HG02588 (cell line): ENCODE results near the gene YY1.
"Not testable (repeated sequence)": the region's sequence is repeated elsewhere in the genome, so short reads cannot be mapped to it uniquely, and the experiment has no call there.

ENCODE experiments used
- ATAC-seq: cut with Tn5 transposase; IDR thresholded peaks from one replicate; pipeline ENCODE4 v1.9.1; 2021; ENCODE audit warnings: mild to moderate bottlenecking, moderate library complexity; ENCODE audit not compliant: unreplicated experiment

Gene YY1

DNA sequence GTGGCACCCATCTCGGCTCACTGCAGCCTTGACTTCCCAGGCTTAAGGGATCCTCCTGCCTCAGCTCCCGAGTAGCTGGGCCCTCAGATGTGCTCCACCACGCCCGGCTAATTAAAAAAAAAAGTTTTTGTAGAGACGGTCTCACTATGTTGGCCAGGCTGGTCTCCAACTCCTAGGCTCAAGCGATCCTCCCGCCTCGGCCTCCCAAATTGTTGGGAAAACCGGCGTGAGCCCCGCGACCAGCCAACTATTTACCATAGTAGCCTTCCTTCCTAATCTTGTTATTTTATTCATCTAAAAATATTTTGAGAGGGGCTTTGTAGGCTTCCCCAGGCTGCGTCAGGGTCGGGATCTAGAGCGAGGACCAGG is 25.4 kb upstream of the YY1 start:
- ATAC-seq, result no peak

DNA sequence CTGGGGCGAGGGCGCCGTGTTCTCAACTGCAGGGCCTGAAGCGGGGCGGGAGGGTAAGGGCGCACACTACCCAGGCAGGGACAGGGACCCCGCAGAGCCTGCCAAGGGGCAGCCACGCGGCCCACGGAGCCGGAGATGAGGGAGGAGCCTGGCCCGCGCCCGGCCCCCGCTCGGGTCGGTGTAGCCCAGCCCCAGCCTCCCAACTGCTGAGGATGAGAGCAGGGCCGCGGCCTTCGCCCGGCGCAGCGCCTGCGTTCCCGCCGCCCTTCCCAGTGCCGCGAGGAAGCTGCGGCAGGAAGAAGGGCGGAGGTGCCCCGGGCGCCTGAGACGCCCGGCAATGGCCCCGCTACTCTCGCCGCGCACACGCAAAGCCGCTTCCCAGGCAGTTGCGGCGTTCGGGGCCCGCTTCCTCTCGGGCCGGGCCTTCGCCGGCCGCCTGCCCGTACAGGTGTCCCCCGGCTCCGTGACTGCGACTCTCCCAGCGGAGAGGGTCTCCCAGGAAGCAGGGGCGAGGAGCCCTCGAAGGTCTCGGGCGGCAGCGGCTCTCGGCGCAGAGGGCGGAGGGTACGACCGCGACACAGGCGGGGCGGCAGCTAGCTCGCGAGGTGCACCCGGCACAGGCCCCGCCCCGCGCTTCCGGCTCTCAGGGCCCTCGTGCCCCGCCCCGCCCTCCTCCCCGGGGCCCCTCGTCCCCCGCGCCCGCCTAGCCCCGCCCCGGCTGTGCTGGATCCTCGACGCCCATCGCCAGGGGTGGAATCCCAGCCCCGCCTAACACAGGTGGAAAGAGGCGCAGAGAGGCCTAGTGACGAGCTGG is 24.8 kb upstream of the YY1 start:
- ATAC-seq, result peak; percentile 90

DNA sequence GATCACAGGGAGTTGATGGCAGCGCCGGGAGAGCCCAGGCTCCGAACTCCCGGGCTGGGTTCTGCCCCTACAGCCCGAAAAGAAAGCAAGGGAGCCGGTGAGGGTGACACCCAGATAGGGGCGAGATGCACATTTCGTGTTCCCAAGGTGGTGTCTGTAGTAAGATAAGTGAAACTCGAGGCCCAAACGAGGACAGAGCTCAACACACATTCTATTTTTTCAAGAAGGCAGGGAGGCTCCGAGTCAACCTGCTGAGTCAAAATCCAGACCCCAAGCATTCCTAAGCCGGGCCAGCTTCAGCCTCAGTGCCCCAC is 24.2 kb upstream of the YY1 start:
- no peak for ATAC-seq

DNA sequence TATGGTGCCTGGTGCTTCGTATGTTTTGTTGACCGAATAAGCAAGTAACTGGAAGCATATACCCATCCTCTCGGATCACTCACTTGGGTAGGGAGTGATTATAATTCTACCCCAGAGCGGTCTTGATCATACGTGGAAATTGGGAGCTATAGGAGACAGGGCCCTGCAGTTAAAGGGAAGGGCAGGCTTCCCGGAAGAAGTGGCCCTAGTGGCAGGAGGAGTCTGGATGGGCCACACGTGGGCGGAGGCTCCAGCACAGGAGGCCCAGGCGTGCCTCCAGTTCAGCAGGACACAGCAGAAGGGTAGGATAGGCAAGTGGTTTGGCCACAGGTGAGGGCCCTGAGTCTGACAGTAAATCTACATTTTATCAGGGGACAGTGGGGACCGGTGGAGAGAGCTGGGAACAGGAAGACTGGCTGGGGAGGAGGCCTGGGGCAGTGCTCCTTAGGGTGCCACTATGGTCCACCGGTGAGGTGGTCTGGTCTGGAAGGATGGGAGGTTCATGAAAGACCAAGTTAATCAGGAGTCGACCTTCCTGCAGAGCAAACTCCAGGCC is 23.5 kb upstream of the YY1 start:
- no peak for ATAC-seq

DNA sequence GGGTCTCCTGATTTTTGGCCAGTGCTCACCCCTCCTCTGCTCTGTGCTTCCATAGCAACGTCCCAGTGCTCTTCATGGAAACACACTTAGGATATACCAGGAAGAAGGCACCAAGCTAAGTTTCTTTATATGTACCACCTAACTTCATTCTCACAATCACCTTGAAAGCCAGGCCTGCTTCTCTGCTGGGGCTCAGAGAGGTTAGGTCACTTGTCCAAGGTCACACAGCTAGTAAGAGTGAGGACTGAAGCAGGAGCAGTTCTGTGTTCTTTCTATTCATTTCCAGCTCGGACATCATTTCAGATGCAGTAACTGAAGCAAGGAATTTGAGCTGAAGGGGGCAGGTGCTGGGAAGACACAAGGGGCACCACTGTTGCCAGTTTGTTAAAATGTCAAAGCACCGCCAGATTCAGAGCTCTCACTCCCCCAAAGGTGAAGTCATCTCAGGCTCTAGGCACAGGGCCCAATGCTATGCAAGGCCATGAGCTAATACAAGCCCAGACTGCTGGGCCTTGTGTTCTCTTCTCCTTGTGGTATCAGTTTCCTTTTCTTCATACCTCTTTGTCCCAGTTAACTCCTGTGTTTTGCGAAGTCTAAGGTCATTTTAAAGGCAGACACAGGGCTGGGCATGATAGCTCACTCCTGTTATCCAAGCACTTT is 19.7 kb upstream of the YY1 start:
- no peak for ATAC-seq

DNA sequence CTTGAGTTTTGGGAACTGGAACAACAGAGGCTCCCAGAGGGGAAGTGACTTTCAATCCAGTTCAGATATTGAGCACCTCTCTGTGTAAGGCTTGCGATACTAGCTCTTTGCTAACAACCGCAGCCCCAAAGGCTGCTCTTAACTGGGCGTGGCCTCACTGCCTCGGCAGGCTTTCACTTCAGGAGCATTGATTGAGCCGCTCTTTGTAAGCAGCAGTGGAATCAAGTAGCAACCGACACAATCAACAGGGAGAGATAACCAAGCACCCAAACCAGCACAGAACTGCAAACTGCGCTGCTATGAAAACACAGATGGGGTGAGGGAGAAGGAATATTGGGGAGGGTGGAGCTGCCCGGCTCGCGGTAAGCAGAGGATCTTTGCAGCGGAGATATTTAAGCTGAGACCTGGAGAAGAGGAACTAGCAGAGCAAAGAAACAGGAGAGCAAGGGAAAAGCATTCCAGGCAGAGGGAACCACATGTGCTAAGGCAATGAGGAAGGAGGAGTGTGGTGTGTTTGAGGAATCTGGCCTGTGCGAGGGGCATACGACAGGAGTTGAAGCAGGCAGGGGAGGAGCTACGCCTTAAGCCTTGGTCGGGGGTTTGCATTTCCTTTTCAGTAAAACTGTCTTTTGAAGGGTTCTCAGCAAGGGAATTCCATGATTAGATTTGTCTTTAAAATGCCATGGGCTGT is 17.3 kb upstream of the YY1 start:
- ATAC-seq, result peak; percentile 91

DNA sequence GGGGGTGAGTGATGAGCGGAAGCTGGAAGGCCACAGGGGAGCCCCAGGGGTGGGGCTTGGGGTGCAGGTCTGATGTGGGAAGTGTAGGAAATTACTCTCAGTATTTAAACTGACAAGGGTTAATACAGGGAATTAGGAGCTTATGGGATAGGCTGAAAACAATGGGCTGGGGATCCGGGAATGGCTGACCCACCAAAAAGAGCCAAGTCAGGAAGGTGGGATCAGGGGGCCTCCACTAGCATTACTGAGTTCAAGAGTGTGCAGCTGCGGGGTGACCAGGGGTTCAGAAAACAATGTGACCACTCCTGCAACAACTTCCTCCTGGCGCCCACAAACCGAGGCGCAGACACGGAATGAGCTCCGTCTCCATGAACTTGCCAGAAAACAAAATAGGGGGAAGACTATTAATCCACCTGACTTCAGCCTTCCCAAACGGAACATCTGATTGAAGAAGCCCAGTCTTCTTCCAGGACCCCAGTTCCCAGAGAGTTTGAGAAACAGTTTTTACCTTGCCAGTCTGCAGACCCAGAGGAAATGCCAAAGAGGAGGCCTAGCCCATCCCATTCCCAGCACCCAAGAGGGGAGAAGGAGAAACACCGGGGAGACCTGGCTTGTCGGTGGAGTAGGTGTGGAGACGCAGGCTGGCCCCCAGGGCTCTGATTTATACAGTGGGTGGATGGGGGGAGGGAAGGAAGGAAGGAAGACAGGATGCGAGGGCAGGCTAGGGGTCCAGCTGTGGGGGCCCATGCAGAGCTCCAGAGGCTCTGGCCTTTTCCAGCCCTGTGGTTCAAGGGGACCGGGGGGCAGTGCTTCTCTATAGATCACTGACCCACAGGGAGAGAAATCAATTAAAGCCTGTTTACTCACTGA is 16.5 kb upstream of the YY1 start:
- peak; percentile 10 for ATAC-seq

DNA sequence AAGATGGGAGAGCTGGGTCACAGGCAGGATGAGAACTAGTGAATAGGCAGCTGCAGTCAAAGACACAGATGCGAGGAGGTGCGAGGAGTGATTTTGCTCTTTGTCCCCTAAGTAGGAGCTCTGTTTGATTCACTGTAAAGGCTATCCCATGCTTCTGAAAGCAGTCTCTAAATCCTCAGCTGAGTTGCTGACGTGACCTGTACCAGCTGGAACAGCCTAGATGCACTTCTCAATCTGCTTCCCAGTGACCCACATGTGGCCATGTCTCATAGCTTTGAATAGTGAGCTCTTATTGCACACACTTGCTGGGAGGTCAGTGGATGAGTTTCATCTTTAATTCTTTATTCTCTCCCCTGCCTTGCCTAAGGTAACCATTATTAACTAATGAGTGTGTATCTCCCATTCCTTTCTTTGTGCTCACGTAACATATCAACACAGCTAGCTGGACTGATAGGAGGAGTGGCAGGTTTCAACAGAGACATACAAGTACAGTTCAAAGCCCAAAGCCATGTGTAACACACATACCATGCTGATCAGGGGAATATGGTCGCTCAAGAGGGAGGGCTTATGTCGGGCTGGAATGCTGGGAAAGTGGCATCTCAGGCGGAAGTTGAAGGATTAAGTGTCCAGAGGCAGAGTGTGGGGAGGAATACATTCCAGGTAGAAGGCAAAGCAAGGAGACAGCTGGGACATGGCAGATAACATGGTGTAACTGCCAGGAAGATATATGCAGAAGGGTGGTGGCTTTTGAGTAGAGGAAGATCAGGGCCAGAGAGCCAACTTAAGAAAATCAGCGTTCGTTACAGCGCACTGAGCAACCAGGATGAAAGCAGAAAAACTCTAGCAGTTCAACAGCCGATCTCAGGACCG is 15.4 kb upstream of the YY1 start:
- no peak for ATAC-seq

DNA sequence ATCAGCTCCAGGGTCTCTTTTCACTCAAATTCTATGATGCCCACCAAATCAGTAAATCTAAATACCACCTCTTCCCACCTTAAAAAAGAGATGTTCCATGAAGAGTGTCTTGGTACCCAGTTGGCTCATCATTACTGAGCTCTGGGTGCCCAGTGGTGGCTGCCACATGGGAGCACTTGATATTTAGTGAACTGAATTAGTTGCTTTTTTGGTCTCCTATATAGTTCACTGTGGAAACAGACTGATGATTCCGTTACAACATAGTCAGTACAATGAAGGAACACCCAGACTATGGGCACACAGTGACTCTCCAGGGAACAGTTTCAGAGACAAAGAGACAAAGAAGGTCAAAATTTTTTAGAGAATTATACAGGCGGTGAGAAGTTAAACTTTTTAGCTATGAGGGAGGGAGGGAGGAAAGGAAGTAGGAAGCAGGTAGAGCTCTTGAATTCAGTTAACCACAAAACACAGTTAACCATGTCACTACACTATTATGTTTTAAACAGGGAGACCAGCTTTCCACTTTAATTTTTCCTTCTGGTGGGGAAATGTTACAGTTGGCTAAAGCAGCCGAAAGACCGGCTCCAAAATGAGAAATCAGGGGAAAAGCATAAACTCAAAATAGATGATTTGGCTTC is 14.6 kb upstream of the YY1 start:
- ATAC-seq, result no peak

DNA sequence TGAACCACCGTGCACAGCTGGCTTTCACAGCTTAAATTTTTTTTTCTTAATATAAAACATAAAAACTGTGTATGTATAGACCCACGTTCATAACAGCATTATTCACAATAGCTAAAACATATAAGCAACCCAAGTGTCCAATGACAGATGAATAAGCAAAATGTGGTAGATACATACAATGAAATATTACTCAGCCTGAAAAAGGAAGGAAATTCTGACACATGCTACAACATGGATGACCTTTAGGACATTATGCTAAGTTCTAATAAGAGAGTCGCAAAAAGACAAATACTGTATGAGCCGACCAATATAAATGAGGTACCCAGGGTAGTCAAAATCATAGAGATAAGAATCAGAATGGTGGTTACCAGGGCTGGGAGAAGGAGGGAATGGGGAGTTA is 13.8 kb upstream of the YY1 start:
- no peak for ATAC-seq

DNA sequence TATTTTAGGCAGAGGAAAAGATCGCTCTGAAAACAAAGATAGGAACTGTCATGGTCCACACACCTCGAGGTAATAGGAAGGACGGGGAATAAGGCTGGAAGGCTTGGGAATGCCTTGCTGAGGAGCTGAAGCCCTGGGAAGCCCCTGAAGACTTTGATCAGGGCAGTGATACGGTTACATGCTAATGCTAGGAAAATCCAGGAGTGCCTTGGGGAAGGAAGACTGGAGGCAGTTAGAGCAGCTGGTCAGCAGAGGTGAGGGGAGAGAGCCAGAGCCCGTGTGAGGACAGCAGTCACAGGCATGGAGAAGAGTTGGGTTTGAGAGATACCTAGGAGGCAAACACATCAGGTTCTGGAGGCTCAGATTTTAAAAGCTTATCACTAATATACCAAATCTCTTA is 8.6 kb upstream of the YY1 start:
- no peak for ATAC-seq

DNA sequence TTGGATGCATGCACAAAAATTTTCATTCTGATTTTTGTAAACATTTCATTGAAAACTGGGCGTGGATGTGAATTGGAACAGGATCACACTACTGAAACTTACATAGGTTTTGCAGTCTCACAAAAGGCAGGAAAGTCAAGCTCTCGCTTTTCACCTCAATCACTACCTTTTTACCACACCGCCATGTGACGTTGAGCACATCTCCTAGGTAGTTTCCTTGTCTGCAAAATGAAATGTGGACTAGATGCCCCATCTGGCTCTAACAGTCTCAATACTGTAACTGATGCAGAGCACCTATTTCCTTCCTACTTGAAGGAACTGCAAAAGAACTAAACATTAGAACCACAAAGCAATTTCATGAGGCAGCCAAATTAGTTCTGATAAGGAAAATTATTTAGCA is 4.4 kb upstream of the YY1 start:
- no peak for ATAC-seq

DNA sequence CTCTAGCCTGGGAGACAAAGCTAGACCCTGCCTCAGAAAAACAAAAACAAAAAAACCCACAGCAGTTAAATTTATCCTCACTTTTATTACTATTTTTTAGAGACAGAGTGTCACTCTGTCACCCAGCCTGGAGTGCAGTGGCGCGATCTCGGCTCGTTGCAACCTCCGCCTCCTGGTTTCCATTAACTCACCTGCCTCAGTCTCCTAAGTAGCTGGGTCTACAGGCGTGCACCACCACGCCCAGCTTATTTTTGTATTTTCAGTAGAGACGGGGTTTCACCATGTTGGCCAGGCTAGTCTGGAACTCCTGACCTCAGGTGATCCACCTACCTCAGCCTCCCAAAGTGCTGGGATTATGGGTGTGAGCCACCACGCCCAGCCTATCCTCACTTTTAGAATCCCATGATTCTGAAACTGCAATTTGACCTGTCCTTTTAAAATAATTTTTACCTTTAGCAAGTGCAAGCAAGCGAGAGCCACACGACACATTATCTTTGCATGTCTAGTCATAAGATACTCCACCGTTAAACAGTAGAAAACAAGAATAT is 2.6 kb upstream of the YY1 start:
- ATAC-seq, result not testable (repeated sequence)

DNA sequence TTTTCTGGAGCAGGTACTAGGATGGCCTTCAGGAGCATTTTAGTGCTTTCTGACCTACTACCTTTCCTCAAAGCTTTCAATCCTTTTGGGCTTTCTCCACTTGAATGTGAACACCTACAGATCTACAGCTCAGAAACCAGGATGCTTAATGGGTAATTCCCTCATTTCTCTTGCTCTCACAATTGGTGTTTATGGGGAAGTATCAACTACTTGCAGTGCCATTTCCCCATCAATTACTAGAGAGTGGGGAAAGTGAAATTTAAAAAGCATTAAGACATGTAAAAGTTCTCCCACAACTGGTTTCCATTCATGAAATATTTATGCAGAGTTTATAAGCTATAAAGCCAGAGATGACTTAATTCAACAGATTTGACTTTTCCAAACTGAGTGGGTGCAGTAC is 2.1 kb upstream of the YY1 start:
- no peak for ATAC-seq

DNA sequence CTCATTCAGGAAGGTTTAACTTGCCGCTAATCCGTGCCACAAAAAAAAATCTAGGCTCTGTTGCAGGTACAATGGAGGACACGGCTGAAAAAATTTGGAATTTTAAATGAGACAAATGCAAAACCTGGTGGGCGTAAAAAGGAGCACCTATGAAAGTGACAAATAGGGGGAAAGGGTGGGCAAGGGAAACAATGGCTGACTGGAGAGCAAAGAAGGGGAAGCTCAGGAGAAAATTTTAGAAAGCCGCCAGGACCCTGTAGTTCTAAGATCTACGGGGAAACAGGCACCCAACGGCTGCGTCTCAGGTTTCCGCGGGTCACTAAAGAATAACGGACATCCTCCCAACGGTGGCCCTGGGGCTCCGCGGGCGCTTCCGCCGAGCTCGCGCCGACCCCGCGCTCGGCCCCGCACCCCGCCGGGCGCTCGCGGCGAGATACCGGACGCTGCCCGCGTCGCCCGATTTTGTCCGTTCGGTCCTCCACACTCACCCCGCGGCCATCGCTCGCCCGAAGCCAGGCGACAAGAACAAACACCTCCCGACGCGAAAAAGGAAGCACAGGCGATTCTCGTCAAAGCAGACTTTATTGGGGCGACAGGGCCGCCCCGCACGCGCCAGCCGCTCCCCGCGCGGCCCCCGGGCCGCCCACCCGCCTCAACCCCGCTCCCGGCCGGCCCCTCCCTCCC is 1.1 kb upstream of the YY1 start:
- ATAC-seq, result no peak

DNA sequence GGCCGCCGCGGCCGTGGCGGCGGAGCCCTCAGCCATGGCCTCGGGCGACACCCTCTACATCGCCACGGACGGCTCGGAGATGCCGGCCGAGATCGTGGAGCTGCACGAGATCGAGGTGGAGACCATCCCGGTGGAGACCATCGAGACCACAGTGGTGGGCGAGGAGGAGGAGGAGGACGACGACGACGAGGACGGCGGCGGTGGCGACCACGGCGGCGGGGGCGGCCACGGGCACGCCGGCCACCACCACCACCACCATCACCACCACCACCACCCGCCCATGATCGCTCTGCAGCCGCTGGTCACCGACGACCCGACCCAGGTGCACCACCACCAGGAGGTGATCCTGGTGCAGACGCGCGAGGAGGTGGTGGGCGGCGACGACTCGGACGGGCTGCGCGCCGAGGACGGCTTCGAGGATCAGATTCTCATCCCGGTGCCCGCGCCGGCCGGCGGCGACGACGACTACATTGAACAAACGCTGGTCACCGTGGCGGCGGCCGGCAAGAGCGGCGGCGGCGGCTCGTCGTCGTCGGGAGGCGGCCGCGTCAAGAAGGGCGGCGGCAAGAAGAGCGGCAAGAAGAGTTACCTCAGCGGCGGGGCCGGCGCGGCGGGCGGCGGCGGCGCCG is 381 bp downstream of the YY1 start:
- ATAC-seq, result peak; percentile 1

DNA sequence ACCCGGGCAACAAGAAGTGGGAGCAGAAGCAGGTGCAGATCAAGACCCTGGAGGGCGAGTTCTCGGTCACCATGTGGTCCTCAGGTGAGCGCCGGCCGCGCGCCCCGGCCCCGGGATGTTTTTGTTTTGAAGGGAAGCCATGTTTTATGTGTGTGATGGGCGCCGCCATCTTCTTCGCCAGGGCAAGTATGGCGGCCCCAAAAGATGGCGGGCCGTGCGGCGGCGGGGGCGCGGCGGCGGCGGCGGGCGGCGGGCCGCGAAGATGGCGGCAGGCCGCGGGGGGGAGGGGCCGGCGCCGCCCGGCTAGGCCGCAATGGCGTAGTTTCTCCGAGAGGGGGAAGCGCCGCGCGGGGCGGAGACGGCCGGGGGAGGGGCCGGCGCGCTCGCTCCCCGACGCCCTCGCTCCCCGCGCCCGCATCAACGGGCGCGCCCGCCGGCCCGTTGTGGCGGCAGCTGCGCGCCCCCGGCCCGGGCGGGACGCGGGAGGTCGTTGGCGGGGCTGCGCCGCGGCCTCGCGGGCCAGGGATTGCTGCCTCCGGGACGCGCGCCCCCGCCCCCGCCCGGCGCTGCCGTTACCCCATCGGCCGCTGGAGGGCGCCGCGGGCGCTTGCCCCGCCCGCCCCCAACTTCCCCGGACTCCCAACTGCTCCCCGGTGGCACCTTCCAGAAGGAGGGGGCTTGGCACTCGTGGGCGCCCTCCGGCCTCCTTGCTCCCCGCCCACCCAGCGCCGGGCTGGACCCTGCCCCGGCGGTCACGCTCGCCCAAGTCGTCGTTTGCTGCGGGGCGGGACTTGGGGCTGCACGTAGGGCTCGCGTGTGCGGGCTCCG is 1.1 kb downstream of the YY1 start:
- ATAC-seq, result peak; percentile 38
